ENCODE data around the gene ALKBH5. TPM values are rescaled to one million over a fixed set of nuclear protein-coding genes. Genes with fewer than 3 reads are reported as not detected.

The ALKBH5 gene
- polyA plus RNA-seq, 3 donors: 50.4 to 79.1 (median 78.9) TPM

GRCh38 chr17:18231164-18231563 is 47.5 kb downstream of the ALKBH5 start:
- Histone ChIP-seq H3K4me3 (replicated peaks in 1 of 3; ENCODE audit: low read depth in 2 of 3, low read length in 3 of 3) (no peak overlapping the region), H3K27me3 (ENCODE audit: control insufficient read depth in 2 of 2, insufficient read depth in 2 of 2, low read length in 2 of 2) (no peaks in the 10 kb centered on the region), H3K79me2 (ENCODE audit: insufficient read depth, low read length) (no peaks in the 10 kb centered on the region), H3K4me2 (replicated peaks; ENCODE audit: extremely low read depth, low read length, poor library complexity, severe bottlenecking) (no peak overlapping the region), H2AFZ (ENCODE audit: insufficient read depth, low read depth, low read length, poor library complexity, severe bottlenecking) (no peak overlapping the region), H3K27ac (ENCODE audit: low read depth in 1 of 2, low read length in 2 of 2) (no peak overlapping the region), H3K9me3 (replicated peaks in 1 of 2; ENCODE audit: control insufficient read depth in 1 of 2, insufficient read depth in 1 of 2, low read length in 2 of 2) (no peaks in the 10 kb centered on the region), H3K4me1 (ENCODE audit: control insufficient read depth in 1 of 2, insufficient read depth in 2 of 2, low read length in 2 of 2) (peaks cover 4 to 7% of the 10 kb centered on the region in 2 donors), H3K9ac (ENCODE audit: insufficient read depth, low read length, poor library complexity, severe bottlenecking) (no peak overlapping the region), H4K20me1 (ENCODE audit: insufficient read depth, low read length) (peaks cover 3% of the 10 kb centered on the region), H3K36me3 (replicated peaks in 1 of 2; ENCODE audit: control insufficient read depth in 1 of 2, insufficient read depth in 2 of 2, low read length in 2 of 2) (peaks cover 14 to 35% of the 10 kb centered on the region in 2 donors)
- TF ChIP-seq, protein P1, sequence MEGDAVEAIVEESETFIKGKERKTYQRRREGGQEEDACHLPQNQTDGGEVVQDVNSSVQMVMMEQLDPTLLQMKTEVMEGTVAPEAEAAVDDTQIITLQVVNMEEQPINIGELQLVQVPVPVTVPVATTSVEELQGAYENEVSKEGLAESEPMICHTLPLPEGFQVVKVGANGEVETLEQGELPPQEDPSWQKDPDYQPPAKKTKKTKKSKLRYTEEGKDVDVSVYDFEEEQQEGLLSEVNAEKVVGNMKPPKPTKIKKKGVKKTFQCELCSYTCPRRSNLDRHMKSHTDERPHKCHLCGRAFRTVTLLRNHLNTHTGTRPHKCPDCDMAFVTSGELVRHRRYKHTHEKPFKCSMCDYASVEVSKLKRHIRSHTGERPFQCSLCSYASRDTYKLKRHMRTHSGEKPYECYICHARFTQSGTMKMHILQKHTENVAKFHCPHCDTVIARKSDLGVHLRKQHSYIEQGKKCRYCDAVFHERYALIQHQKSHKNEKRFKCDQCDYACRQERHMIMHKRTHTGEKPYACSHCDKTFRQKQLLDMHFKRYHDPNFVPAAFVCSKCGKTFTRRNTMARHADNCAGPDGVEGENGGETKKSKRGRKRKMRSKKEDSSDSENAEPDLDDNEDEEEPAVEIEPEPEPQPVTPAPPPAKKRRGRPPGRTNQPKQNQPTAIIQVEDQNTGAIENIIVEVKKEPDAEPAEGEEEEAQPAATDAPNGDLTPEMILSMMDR (IDR thresholded peaks at IDR 0.05): no peak
- intact Hi-C loops (cut with micrococcal nuclease): no loop called here
- H3K27me3 Mint-ChIP-seq (ENCODE audit: low read depth in 3 of 3): peaks cover under 1 to 5% (median 5%) of the 10 kb centered on the region in 3 donors
- no peak overlapping the region for H3K4me3 Mint-ChIP-seq
- 92% methylated on average over 8 of the region's 9 CpGs for WGBS (ENCODE audit: insufficient coverage)
- peak overlapping the region in 1 of 7 donors; percentile 42 for H3K27ac Mint-ChIP-seq
- peaks cover 15% of the 10 kb centered on the region for H3K4me1 Mint-ChIP-seq
- H3K9me3 Mint-ChIP-seq: peaks cover 0 to 2% (median 0%) of the 10 kb centered on the region in 7 donors
- H3K36me3 Mint-ChIP-seq: peaks cover 22 to 40% of the 10 kb centered on the region in 2 donors
- DNase-seq: no peak

- H3K4me1 ChIP-seq (ENCODE audit: control insufficient read depth in 1 of 2, insufficient read depth in 2 of 2, low read length in 2 of 2): no peaks in the 10 kb centered on the region
- WGBS (ENCODE audit: insufficient coverage): 97% methylated on average over 22 of the region's 22 CpGs
- Mint-ChIP-seq H3K4me1 (no peaks in the 10 kb centered on the region), H3K4me3 (no peak overlapping the region), H3K9me3 (no peaks in the 10 kb centered on the region), H3K36me3 (peaks cover 38 to 58% of the 10 kb centered on the region in 2 donors), H3K27me3 (ENCODE audit: low read depth in 3 of 3) (peaks cover 0 to 2% (median 0%) of the 10 kb centered on the region in 3 donors), H3K27ac (peak overlapping the region in 1 of 7 donors; percentile 61)
- intact Hi-C loops (cut with micrococcal nuclease): no loop called here
- H3K27ac ChIP-seq (ENCODE audit: low read depth in 1 of 2, low read length in 2 of 2): no peak overlapping the region
- no peaks in the 10 kb centered on the region for H3K79me2 ChIP-seq (ENCODE audit: insufficient read depth, low read length)
- no peaks in the 10 kb centered on the region for H4K20me1 ChIP-seq (ENCODE audit: insufficient read depth, low read length)
- no peaks in the 10 kb centered on the region for H3K9me3 ChIP-seq (replicated peaks in 1 of 2; ENCODE audit: control insufficient read depth in 1 of 2, insufficient read depth in 1 of 2, low read length in 2 of 2)
- no peaks in the 10 kb centered on the region for H3K27me3 ChIP-seq (ENCODE audit: control insufficient read depth in 2 of 2, insufficient read depth in 2 of 2, low read length in 2 of 2)
- no peak for DNase-seq
- TF ChIP-seq, protein P1 (IDR thresholded peaks at IDR 0.05): no peak
- H3K4me3 ChIP-seq (replicated peaks in 1 of 3; ENCODE audit: low read depth in 2 of 3, low read length in 3 of 3): no peak overlapping the region
- peaks cover 21 to 57% of the 10 kb centered on the region in 2 donors for H3K36me3 ChIP-seq (replicated peaks in 1 of 2; ENCODE audit: control insufficient read depth in 1 of 2, insufficient read depth in 2 of 2, low read length in 2 of 2)
- no peak overlapping the region for H2AFZ ChIP-seq (ENCODE audit: insufficient read depth, low read depth, low read length, poor library complexity, severe bottlenecking)
- H3K9ac ChIP-seq (ENCODE audit: insufficient read depth, low read length, poor library complexity, severe bottlenecking): no peak overlapping the region
- H3K4me2 ChIP-seq (replicated peaks; ENCODE audit: extremely low read depth, low read length, poor library complexity, severe bottlenecking): no peak overlapping the region
Observed at GRCh38 chr17:18233803-18234518, 50.3 kb downstream of the ALKBH5 start.

Data from CD14-positive monocyte (primary cell).